Raji (cell line): ENCODE measurements around the gene ANXA10.

Experiments used
- POLR2A ChIP-seq: IDR thresholded peaks from 2 replicates; pipeline ENCODE4 v1.6.1; 2011; ENCODE audit warnings: low read depth, low read length, control low read depth; ENCODE audit not compliant: insufficient read depth

ANXA10 gene

GRCh38 chr4:168098248-168098717, 5.9 kb downstream of the ANXA10 start:
- no peak for TF ChIP-seq POLR2A

GRCh38 chr4:168099195-168099594, 6.9 kb downstream of the ANXA10 start:
- no peak for TF ChIP-seq POLR2A

GRCh38 chr4:168101026-168101425, 8.7 kb downstream of the ANXA10 start:
- TF ChIP-seq POLR2A, result no peak

- no peak for TF ChIP-seq POLR2A
Measured at GRCh38 chr4:168102403-168102802, 10.1 kb downstream of the ANXA10 start.

GRCh38 chr4:168109527-168109926, 17.2 kb downstream of the ANXA10 start:
- TF ChIP-seq POLR2A, result no peak

- no peak for TF ChIP-seq POLR2A
Measured at GRCh38 chr4:168118116-168118655, 25.8 kb downstream of the ANXA10 start.

GRCh38 chr4:168119100-168119499, 26.8 kb downstream of the ANXA10 start:
- TF ChIP-seq POLR2A, result no peak

- no peak for TF ChIP-seq POLR2A
Measured at GRCh38 chr4:168119890-168120289, 27.6 kb downstream of the ANXA10 start.

GRCh38 chr4:168120811-168121210, 28.5 kb downstream of the ANXA10 start:
- no peak for TF ChIP-seq POLR2A

GRCh38 chr4:168124008-168124641, 31.8 kb downstream of the ANXA10 start:
- TF ChIP-seq POLR2A, result no peak

GRCh38 chr4:168126952-168127351, 34.6 kb downstream of the ANXA10 start:
- TF ChIP-seq POLR2A, result no peak

GRCh38 chr4:168128601-168129000, 36.3 kb downstream of the ANXA10 start:
- TF ChIP-seq POLR2A, result no peak

GRCh38 chr4:168129046-168129772, 36.9 kb downstream of the ANXA10 start:
- TF ChIP-seq POLR2A, result no peak

GRCh38 chr4:168129802-168130201, 37.5 kb downstream of the ANXA10 start:
- no peak for TF ChIP-seq POLR2A

GRCh38 chr4:168131196-168131595, 38.9 kb downstream of the ANXA10 start:
- no peak for TF ChIP-seq POLR2A

GRCh38 chr4:168134651-168135050, 42.3 kb downstream of the ANXA10 start:
- TF ChIP-seq POLR2A, result no peak

GRCh38 chr4:168138143-168138542, 45.8 kb downstream of the ANXA10 start:
- TF ChIP-seq POLR2A, result no peak

GRCh38 chr4:168139336-168139735, 47.0 kb downstream of the ANXA10 start:
- no peak for TF ChIP-seq POLR2A
